MM.1S (cell line): ENCODE data around the gene AP3B1.

Experiments used
- DNase-seq: peaks from one replicate; pipeline ENCODE4 v3.0.0-alpha.2; 2015
- H2AFZ ChIP-seq: fragments of 300-600 bp; sonication (generic); 2 replicates; pipeline ENCODE4 v1.6.0; 2016; ENCODE audit warnings: antibody characterized with exemption, low read length
- H3F3A ChIP-seq: fragments of 300-600 bp; sonication (generic); 2 replicates; pipeline ENCODE4 v1.6.1; 2016; ENCODE audit warnings: mild to moderate bottlenecking, antibody characterized with exemption, low read length, moderate library complexity, mixed read lengths; ENCODE audit not compliant: insufficient read depth
- H3K27ac ChIP-seq: fragments of 300-600 bp; sonication (generic); 2 replicates; pipeline ENCODE4 v1.5.1; 2016; ENCODE audit warnings: mild to moderate bottlenecking, low read length
- H3K27me3 ChIP-seq: fragments of 300-600 bp; sonication (generic); replicated peaks from 2 replicates; pipeline ENCODE4 v1.6.0; 2016; ENCODE audit warnings: low read length; ENCODE audit not compliant: insufficient read depth
- H3K36me3 ChIP-seq: fragments of 300-600 bp; sonication (generic); replicated peaks from 2 replicates; pipeline ENCODE4 v1.6.1; 2016; ENCODE audit warnings: mild to moderate bottlenecking, low read length, mixed read lengths; ENCODE audit not compliant: insufficient read depth
- H3K4me1 ChIP-seq: fragments of 300-600 bp; sonication (generic); 2 replicates; pipeline ENCODE4 v1.6.1; 2016; ENCODE audit warnings: low read length, mixed read lengths
- H3K4me2 ChIP-seq: fragments of 300-600 bp; sonication (generic); 2 replicates; pipeline ENCODE4 v1.6.0; 2016; ENCODE audit warnings: low read depth, low read length
- H3K4me3 ChIP-seq: fragments of 300-600 bp; sonication (generic); 2 replicates; pipeline ENCODE4 v1.5.1; 2016; ENCODE audit warnings: low read length, mixed read lengths
- H3K79me2 ChIP-seq: fragments of 300-600 bp; sonication (generic); 2 replicates; pipeline ENCODE4 v1.6.1; 2016; ENCODE audit warnings: mixed run types, low read length, mixed read lengths
- H3K9ac ChIP-seq: fragments of 300-600 bp; sonication (generic); 2 replicates; pipeline ENCODE4 v1.6.1; 2016; ENCODE audit warnings: low read length, mixed read lengths
- H3K9me2 ChIP-seq: fragments of 300-600 bp; sonication (generic); replicated peaks from 2 replicates; pipeline ENCODE4 v1.6.1; 2016; ENCODE audit warnings: mild to moderate bottlenecking, low read length, mixed read lengths; ENCODE audit not compliant: insufficient read depth
- H3K9me3 ChIP-seq: fragments of 300-600 bp; sonication (generic); replicated peaks from 2 replicates; pipeline ENCODE4 v1.6.1; 2016; ENCODE audit warnings: mild to moderate bottlenecking, low read length, mixed read lengths; ENCODE audit not compliant: insufficient read depth
- H4K20me1 ChIP-seq: fragments of 300-600 bp; sonication (generic); 2 replicates; pipeline ENCODE4 v1.6.1; 2016; ENCODE audit warnings: mild to moderate bottlenecking, low read length, moderate library complexity, mixed read lengths; ENCODE audit not compliant: insufficient read depth
- CTCF ChIP-seq: fragments of 300-600 bp; sonication (generic); IDR thresholded peaks from 2 replicates; pipeline ENCODE4 v1.5.1; 2016; ENCODE audit warnings: antibody characterized with exemption, low read length, mixed read lengths
- EZH2 ChIP-seq: fragments of 300-600 bp; sonication (generic); optimal IDR thresholded peaks from 2 replicates; pipeline ENCODE3; 2017; ENCODE audit warnings: low read depth, mild to moderate bottlenecking, antibody characterized with exemption, low read length, mixed read lengths
- EZH2phosphoT487 ChIP-seq: fragments of 300-600 bp; sonication (generic); IDR thresholded peaks from 2 replicates; pipeline ENCODE4 v1.6.1; 2018; ENCODE audit warnings: antibody characterized with exemption, low read length

The AP3B1 gene

GRCh38 chr5:78041805-78042204 lies 252.7 kb downstream of the AP3B1 start:
- H3K27ac ChIP-seq = no peak overlapping the region
- H3K4me3 ChIP-seq = no peak overlapping the region
- no peaks in the 10 kb centered on the region for H3K79me2 ChIP-seq
- no peak for DNase-seq
- no peaks in the 10 kb centered on the region for H3K36me3 ChIP-seq
- no peaks in the 10 kb centered on the region for H3K9me2 ChIP-seq
- no peaks in the 10 kb centered on the region for H4K20me1 ChIP-seq
- H3K4me1 ChIP-seq = no peaks in the 10 kb centered on the region
- no peaks in the 10 kb centered on the region for H3K9me3 ChIP-seq
- no peaks in the 10 kb centered on the region for H3F3A ChIP-seq
- H3K9ac ChIP-seq = no peak overlapping the region
- H2AFZ ChIP-seq = no peak overlapping the region
- H3K4me2 ChIP-seq = no peak overlapping the region
- H3K27me3 ChIP-seq = no peaks in the 10 kb centered on the region
- no peak for TF ChIP-seq EZH2phosphoT487
- no peak for TF ChIP-seq EZH2
- TF ChIP-seq CTCF = no peak

- no peaks in the 10 kb centered on the region for H4K20me1 ChIP-seq
- no peak overlapping the region for H3K27ac ChIP-seq
- H3K79me2 ChIP-seq = no peaks in the 10 kb centered on the region
- H3K4me3 ChIP-seq = no peak overlapping the region
- H3F3A ChIP-seq = no peaks in the 10 kb centered on the region
- no peak overlapping the region for H3K9ac ChIP-seq
- TF ChIP-seq CTCF (no peak), EZH2phosphoT487 (no peak), EZH2 (no peak)
- H3K9me2 ChIP-seq = no peaks in the 10 kb centered on the region
- no peak overlapping the region for H3K4me2 ChIP-seq
- no peaks in the 10 kb centered on the region for H3K4me1 ChIP-seq
- H2AFZ ChIP-seq = no peak overlapping the region
- H3K27me3 ChIP-seq = no peaks in the 10 kb centered on the region
- no peak for DNase-seq
- no peaks in the 10 kb centered on the region for H3K36me3 ChIP-seq
- no peaks in the 10 kb centered on the region for H3K9me3 ChIP-seq
Measured at GRCh38 chr5:78025540-78025939, 269.0 kb downstream of the AP3B1 start.

- Histone ChIP-seq H3K9ac (no peak overlapping the region), H2AFZ (no peak overlapping the region), H3K36me3 (no peaks in the 10 kb centered on the region; the same call in 1 of the 2 replicates), H3K9me3 (no peaks in the 10 kb centered on the region), H4K20me1 (no peaks in the 10 kb centered on the region), H3K4me1 (peaks cover 6% of the 10 kb centered on the region; the same call in 1 of the 2 replicates), H3K27ac (no peak overlapping the region), H3K27me3 (no peaks in the 10 kb centered on the region), H3F3A (no peaks in the 10 kb centered on the region), H3K9me2 (no peaks in the 10 kb centered on the region), H3K4me2 (no peak overlapping the region), H3K4me3 (no peak overlapping the region), H3K79me2 (no peaks in the 10 kb centered on the region)
- DNase-seq = no peak
- TF ChIP-seq CTCF = no peak
- no peak for TF ChIP-seq EZH2phosphoT487
- no peak for TF ChIP-seq EZH2
Measured at GRCh38 chr5:78019744-78020143, 274.8 kb downstream of the AP3B1 start.
